DND-41 (cell line): ENCODE results near the gene CCDC40.

Source experiments
- ATAC-seq: fragments of 200-7000 bp; cut with Tn5 transposase; 3 replicates; pipeline ENCODE4 v1.9.1; 2021; ENCODE audit warnings: low read depth; ENCODE audit not compliant: insufficient read depth
- DNase-seq: peaks from one replicate; pipeline ENCODE4 v3.0.0-alpha.2; 2020
- H2AFZ ChIP-seq: 2 replicates; pipeline ENCODE4 v1.6.0; 2012; ENCODE audit warnings: low read depth, low read length
- H3K27ac ChIP-seq: 2 replicates; pipeline ENCODE4 v1.5.1; 2012; ENCODE audit warnings: low read length, inconsistent platforms
- H3K27me3 ChIP-seq: fragments of 200-600 bp; sonication (generic); 2 replicates; pipeline ENCODE4 v1.6.0; 2012; ENCODE audit warnings: low read length, mild to moderate bottlenecking, inconsistent platforms; ENCODE audit not compliant: insufficient read depth, poor library complexity
- H3K36me3 ChIP-seq: 2 replicates; pipeline ENCODE4 v1.5.1; 2012; ENCODE audit warnings: low read length, inconsistent platforms; ENCODE audit not compliant: insufficient read depth
- H3K4me1 ChIP-seq: 2 replicates; pipeline ENCODE4 v1.5.1; 2012; ENCODE audit warnings: mild to moderate bottlenecking, low read length; ENCODE audit not compliant: insufficient read depth
- H3K4me2 ChIP-seq: 2 replicates; pipeline ENCODE4 v1.6.0; 2012; ENCODE audit warnings: mild to moderate bottlenecking, moderate library complexity, low read length, inconsistent platforms; ENCODE audit not compliant: insufficient read depth
- H3K4me3 ChIP-seq, 2 experiments: fragments of 200-600 bp in 1 of 2; shearing (Covaris generic) in 1 of 2; 2 replicates each; pipeline ENCODE4 v1.5.1; 2012 to 2016; ENCODE audit warnings: inconsistent platforms in 2 of 2, low read length in 2 of 2, mild to moderate bottlenecking in 2 of 2, low read depth in 1 of 2, moderate library complexity in 1 of 2
- H3K79me2 ChIP-seq: 2 replicates; pipeline ENCODE4 v1.6.0; 2012; ENCODE audit warnings: low read length, inconsistent platforms; ENCODE audit not compliant: insufficient read depth
- H3K9ac ChIP-seq: 2 replicates; pipeline ENCODE4 v1.6.0; 2012; ENCODE audit warnings: low read depth, mild to moderate bottlenecking, inconsistent platforms, low read length, moderate library complexity
- H3K9me3 ChIP-seq: 2 replicates; pipeline ENCODE4 v1.5.1; 2012; ENCODE audit warnings: low read length, moderate library complexity, mild to moderate bottlenecking, inconsistent platforms; ENCODE audit not compliant: insufficient read depth, severe bottlenecking
- H4K20me1 ChIP-seq: 2 replicates; pipeline ENCODE4 v1.6.0; 2012; ENCODE audit warnings: low read length; ENCODE audit not compliant: insufficient read depth
- CTCF ChIP-seq: IDR thresholded peaks from 2 replicates; pipeline ENCODE4 v1.5.1; 2012; ENCODE audit warnings: borderline replicate concordance, low read length, moderate library complexity, mild to moderate bottlenecking; ENCODE audit not compliant: poor library complexity, severe bottlenecking; ENCODE audit errors: extremely low read depth
- EZH2 ChIP-seq: IDR thresholded peaks from 3 replicates; pipeline ENCODE4 v1.6.1; 2012; ENCODE audit warnings: borderline replicate concordance, low read depth, mild to moderate bottlenecking, moderate library complexity, low read length, inconsistent platforms; ENCODE audit not compliant: severe bottlenecking

The CCDC40 gene

DNA sequence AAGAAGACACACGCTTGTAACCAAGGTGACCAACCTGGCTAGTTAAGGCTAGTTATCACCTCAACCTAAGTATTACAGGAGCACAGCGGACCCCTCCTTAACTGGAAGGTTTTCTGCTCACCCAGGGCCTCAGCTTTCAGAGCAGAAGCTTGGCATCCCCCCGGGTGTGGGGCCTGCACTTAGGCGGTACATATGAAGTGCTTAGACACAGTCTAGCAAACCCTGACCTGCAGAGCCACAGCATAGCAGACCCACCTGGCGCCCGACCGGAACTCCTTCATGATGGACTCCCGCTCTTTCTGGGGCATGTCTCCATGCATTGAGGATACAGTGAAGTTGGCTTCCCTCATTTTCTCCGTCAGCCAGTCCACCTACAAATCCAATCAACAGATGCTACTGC lies 100.7 kb downstream of the CCDC40 start:
- Histone ChIP-seq H3K27me3 (no peaks in the 10 kb centered on the region), H3K79me2 (peaks cover 6% of the 10 kb centered on the region; the same call in 1 of the 2 replicates), H2AFZ (no peak overlapping the region), H3K36me3 (peaks cover 92% of the 10 kb centered on the region), H4K20me1 (peaks cover 22% of the 10 kb centered on the region), H3K4me1 (0 out of 2 replicates have a peak, but pooled peaks cover under 1% of the 10 kb centered on the region), H3K27ac (no peak overlapping the region), H3K4me3 (no peak overlapping the region), H3K9ac (no peak overlapping the region), H3K4me2 (no peak overlapping the region), H3K9me3 (no peaks in the 10 kb centered on the region)
- no peak for ATAC-seq
- TF ChIP-seq CTCF = no peak
- TF ChIP-seq EZH2 = no peak
- no peak for DNase-seq

GRCh38 chr17:80138856-80139426 lies 102.5 kb downstream of the CCDC40 start:
- no peak for ATAC-seq

GRCh38 chr17:80141463-80142165 lies 105.2 kb downstream of the CCDC40 start:
- peaks cover 54% of the 10 kb centered on the region for H4K20me1 ChIP-seq
- H3K27me3 ChIP-seq = no peaks in the 10 kb centered on the region
- no peaks in the 10 kb centered on the region for H3K9me3 ChIP-seq
- H3K4me2 ChIP-seq = no peak overlapping the region
- H3K36me3 ChIP-seq = peaks cover 91% of the 10 kb centered on the region
- H2AFZ ChIP-seq = no peak overlapping the region
- DNase-seq = no peak
- H3K4me1 ChIP-seq = peaks cover 36% of the 10 kb centered on the region
- no peak overlapping the region for H3K27ac ChIP-seq
- H3K9ac ChIP-seq = no peak overlapping the region; the same call in 1 of the 2 replicates
- peaks cover 51% of the 10 kb centered on the region for H3K79me2 ChIP-seq
- no peak for ATAC-seq
- TF ChIP-seq EZH2 (no peak), CTCF (no peak)
- no peak overlapping the region for H3K4me3 ChIP-seq

More at GRCh38 chr17:80138856-80139426, 102.5 kb downstream of the CCDC40 start:
- Histone ChIP-seq H3K79me2 (peaks cover 24% of the 10 kb centered on the region), H3K9ac (no peak overlapping the region), H3K27me3 (no peaks in the 10 kb centered on the region), H3K27ac (no peak overlapping the region), H3K36me3 (peaks cover 99% of the 10 kb centered on the region), H3K4me1 (peaks cover 13% of the 10 kb centered on the region; the same call in 1 of the 2 replicates), H3K9me3 (no peaks in the 10 kb centered on the region), H2AFZ (no peak overlapping the region), H4K20me1 (peaks cover 27% of the 10 kb centered on the region), H3K4me3 (no peak overlapping the region), H3K4me2 (no peak overlapping the region)
- no peak for TF ChIP-seq EZH2
- TF ChIP-seq CTCF = no peak
- no peak for DNase-seq
